ENCODE results near the gene NRL. TPM values are rescaled to one million over a fixed set of nuclear protein-coding genes. Genes with fewer than 3 reads are reported as not detected.

Gene NRL
- total and polyA plus RNA-seq, 4 donors: 1.5 to 3.2 (median 2.8) TPM

DNA sequence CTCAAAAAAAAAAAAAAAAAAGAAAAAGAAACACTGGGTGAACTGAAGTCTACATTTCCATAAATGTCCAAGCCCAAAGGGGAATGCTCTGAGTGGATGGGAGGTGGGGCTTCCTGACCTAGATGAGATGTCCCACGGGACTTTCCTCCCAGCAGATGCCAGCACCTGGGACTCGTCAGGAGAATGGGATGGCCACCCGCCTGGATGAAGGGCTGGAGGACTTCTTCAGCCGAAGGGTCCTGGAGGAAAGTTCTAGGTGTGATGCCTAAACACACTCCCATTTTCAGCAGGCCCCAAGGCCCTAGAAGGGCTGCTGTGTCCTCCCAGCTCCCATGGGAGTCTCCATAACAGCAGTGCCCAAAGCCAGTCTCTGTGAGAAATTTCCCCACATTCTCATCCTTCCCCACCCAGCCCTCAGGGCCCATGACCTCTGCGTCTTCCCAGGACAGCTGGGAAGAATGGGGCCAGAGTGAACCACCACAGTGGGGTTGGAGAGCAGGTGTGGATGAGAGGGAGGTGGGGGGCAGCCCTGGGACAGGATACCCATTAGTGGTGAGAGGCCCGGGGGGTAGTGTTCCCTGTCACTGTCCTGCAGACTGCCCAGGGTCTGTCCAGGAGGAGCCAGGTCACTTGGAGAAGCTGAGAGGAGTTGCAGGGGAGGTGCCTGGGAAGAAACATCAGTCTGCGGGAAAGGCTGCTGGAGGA lies 50.5 kb downstream of the NRL start:
- Histone ChIP-seq H3K27ac (ENCODE audit: low read depth in 1 of 2, low read length in 2 of 2) (peak overlapping the region in 1 of 2 donors; percentile 19), H3K27me3 (ENCODE audit: control insufficient read depth in 4 of 4, insufficient read depth in 4 of 4, low read length in 3 of 4) (no peaks in the 10 kb centered on the region), H3K36me3 (ENCODE audit: control insufficient read depth in 4 of 4, insufficient read depth in 3 of 4, low read depth in 1 of 4, low read length in 3 of 4) (no peaks in the 10 kb centered on the region), H3K9me3 (ENCODE audit: control insufficient read depth in 4 of 4, low read length in 3 of 4) (no peaks in the 10 kb centered on the region), H3K4me1 (ENCODE audit: control insufficient read depth in 4 of 4, insufficient read depth in 4 of 4, low read length in 3 of 4) (peaks cover 40 to 81% (median 68%) of the 10 kb centered on the region in 4 donors), H3K9ac (ENCODE audit: low read depth in 1 of 2, low read length in 2 of 2) (no peak overlapping the region), H3K4me3 (ENCODE audit: low read depth in 1 of 3, low read length in 3 of 3) (no peak overlapping the region)
- TF ChIP-seq FOXA2 (IDR thresholded peaks at IDR 0.05): no peak
- no peak for TF ChIP-seq HNF4G (IDR thresholded peaks at IDR 0.05)
- TF ChIP-seq, protein P1, sequence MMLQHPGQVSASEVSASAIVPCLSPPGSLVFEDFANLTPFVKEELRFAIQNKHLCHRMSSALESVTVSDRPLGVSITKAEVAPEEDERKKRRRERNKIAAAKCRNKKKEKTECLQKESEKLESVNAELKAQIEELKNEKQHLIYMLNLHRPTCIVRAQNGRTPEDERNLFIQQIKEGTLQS (IDR thresholded peaks at IDR 0.05): no peak
- TF ChIP-seq, protein P2, sequence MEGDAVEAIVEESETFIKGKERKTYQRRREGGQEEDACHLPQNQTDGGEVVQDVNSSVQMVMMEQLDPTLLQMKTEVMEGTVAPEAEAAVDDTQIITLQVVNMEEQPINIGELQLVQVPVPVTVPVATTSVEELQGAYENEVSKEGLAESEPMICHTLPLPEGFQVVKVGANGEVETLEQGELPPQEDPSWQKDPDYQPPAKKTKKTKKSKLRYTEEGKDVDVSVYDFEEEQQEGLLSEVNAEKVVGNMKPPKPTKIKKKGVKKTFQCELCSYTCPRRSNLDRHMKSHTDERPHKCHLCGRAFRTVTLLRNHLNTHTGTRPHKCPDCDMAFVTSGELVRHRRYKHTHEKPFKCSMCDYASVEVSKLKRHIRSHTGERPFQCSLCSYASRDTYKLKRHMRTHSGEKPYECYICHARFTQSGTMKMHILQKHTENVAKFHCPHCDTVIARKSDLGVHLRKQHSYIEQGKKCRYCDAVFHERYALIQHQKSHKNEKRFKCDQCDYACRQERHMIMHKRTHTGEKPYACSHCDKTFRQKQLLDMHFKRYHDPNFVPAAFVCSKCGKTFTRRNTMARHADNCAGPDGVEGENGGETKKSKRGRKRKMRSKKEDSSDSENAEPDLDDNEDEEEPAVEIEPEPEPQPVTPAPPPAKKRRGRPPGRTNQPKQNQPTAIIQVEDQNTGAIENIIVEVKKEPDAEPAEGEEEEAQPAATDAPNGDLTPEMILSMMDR (IDR thresholded peaks at IDR 0.05; ENCODE audit: low read depth, low read length, missing input control): no peak
- TF ChIP-seq TAF1 (conservative IDR thresholded peaks at IDR 0.05): no peak
- TF ChIP-seq NR2F2 (IDR thresholded peaks at IDR 0.05): no peak
- peak in 1 of 2 donors; percentile 7 for TF ChIP-seq HNF4A (conservative IDR thresholded peaks at IDR 0.05)
- TF ChIP-seq RAD21 (IDR thresholded peaks at IDR 0.05): no peak
- TF ChIP-seq, protein P3, sequence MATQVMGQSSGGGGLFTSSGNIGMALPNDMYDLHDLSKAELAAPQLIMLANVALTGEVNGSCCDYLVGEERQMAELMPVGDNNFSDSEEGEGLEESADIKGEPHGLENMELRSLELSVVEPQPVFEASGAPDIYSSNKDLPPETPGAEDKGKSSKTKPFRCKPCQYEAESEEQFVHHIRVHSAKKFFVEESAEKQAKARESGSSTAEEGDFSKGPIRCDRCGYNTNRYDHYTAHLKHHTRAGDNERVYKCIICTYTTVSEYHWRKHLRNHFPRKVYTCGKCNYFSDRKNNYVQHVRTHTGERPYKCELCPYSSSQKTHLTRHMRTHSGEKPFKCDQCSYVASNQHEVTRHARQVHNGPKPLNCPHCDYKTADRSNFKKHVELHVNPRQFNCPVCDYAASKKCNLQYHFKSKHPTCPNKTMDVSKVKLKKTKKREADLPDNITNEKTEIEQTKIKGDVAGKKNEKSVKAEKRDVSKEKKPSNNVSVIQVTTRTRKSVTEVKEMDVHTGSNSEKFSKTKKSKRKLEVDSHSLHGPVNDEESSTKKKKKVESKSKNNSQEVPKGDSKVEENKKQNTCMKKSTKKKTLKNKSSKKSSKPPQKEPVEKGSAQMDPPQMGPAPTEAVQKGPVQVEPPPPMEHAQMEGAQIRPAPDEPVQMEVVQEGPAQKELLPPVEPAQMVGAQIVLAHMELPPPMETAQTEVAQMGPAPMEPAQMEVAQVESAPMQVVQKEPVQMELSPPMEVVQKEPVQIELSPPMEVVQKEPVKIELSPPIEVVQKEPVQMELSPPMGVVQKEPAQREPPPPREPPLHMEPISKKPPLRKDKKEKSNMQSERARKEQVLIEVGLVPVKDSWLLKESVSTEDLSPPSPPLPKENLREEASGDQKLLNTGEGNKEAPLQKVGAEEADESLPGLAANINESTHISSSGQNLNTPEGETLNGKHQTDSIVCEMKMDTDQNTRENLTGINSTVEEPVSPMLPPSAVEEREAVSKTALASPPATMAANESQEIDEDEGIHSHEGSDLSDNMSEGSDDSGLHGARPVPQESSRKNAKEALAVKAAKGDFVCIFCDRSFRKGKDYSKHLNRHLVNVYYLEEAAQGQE (IDR thresholded peaks at IDR 0.05): no peak
- peak; percentile 6 for TF ChIP-seq SP1 (IDR thresholded peaks at IDR 0.05)
- TF ChIP-seq EGR1 (IDR thresholded peaks at IDR 0.05; ENCODE audit: low read depth in 2 of 2): no peak
- TF ChIP-seq YY1 (IDR thresholded peaks at IDR 0.05): no peak
- WGBS: 66% methylated on average over 7 of the region's 7 CpGs
- no peak for DNase-seq (ENCODE audit: low spot score)

DNA sequence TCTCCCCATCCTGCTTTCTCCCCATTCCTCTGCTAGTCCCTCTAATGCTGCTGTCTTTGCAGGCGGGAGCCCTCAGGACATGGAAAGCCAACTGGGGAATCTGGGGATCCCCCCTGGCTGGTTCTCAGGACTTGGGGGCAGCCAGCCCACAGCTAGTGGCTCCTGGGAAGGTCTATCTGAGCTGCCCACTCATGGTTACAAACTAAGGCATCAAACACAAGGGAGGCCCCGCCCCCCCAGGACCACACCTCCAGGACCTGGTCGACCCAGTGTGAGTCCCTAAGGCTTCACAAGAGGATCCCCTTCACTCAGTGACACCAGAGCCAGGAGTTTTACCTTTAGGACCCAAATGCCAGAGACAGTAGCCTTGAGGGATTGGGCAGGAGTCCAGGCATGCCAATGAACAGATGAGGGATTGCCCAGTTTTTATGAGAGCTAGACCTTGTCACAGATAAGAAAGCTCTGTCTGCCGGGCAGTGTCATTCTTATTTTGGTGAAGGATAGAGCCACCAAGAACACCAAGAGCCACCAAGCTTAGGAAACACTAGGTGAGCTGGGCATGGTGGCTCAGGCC lies 51.4 kb downstream of the NRL start:
- Histone ChIP-seq H3K9me3 (ENCODE audit: control insufficient read depth in 4 of 4, low read length in 3 of 4) (no peaks in the 10 kb centered on the region), H3K9ac (ENCODE audit: low read depth in 1 of 2, low read length in 2 of 2) (no peak overlapping the region), H3K4me3 (ENCODE audit: low read depth in 1 of 3, low read length in 3 of 3) (no peak overlapping the region), H3K4me1 (ENCODE audit: control insufficient read depth in 4 of 4, insufficient read depth in 4 of 4, low read length in 3 of 4) (peaks cover 40 to 83% (median 69%) of the 10 kb centered on the region in 4 donors), H3K27me3 (ENCODE audit: control insufficient read depth in 4 of 4, insufficient read depth in 4 of 4, low read length in 3 of 4) (no peaks in the 10 kb centered on the region), H3K36me3 (ENCODE audit: control insufficient read depth in 4 of 4, insufficient read depth in 3 of 4, low read depth in 1 of 4, low read length in 3 of 4) (no peaks in the 10 kb centered on the region), H3K27ac (ENCODE audit: low read depth in 1 of 2, low read length in 2 of 2) (no peak overlapping the region)
- TF ChIP-seq HNF4G (IDR thresholded peaks at IDR 0.05): no peak
- no peak for TF ChIP-seq SP1 (IDR thresholded peaks at IDR 0.05)
- TF ChIP-seq HNF4A (conservative IDR thresholded peaks at IDR 0.05): no peak
- TF ChIP-seq RXRA (IDR thresholded peaks at IDR 0.05): no peak
- no peak for TF ChIP-seq GABPA (IDR thresholded peaks at IDR 0.05 in 1 of 2, conservative IDR thresholded peaks at IDR 0.05 in 1 of 2)
- 63% methylated on average over 4 of the region's 4 CpGs for WGBS
- no peak for DNase-seq (ENCODE audit: low spot score)
